BJ (cell line): ENCODE measurements around the gene AMER3. TPM values are rescaled to one million over a fixed set of nuclear protein-coding genes. Genes with fewer than 3 reads are reported as not detected.

Experiments used
- CTCF ChIA-PET: fragments of 350-600 bp; formaldehyde crosslinking; extraction: SDS; loops from one replicate; lab custom pipeline; 2021; ENCODE audit warnings: antibody characterized with exemption, inconsistent platforms; lab: Yijun Ruan, JAX
- POLR2A ChIA-PET: fragments of 300-600 bp; sonication (Branson Sonifier 250); formaldehyde crosslinking; extraction: SDS; loops from one replicate; lab custom pipeline; 2021; ENCODE audit warnings: antibody characterized with exemption; lab: Charles Lee
- DNase-seq: peaks from one replicate; pipeline ENCODE4 v3.0.0-alpha.2; 2011; ENCODE audit warnings: low read depth
- H3K27me3 ChIP-seq: 2 replicates; pipeline ENCODE4 v1.6.0; 2011; ENCODE audit warnings: low read length; ENCODE audit not compliant: control insufficient read depth, insufficient read depth
- H3K36me3 ChIP-seq: 2 replicates; pipeline ENCODE4 v1.5.1; 2011; ENCODE audit warnings: low read length; ENCODE audit not compliant: control insufficient read depth, insufficient read depth
- H3K4me3 ChIP-seq: 2 replicates; pipeline ENCODE4 v1.5.1; 2011; ENCODE audit warnings: low read depth, mild to moderate bottlenecking, control low read depth, low read length
- polyA plus RNA-seq: library from polyadenylated mRNA; depleted of rRNA; stranded (reverse); fragments of >200 nt; gene quantifications from 2 replicates; pipeline ENCODE4 v1.2.3, GENCODE V29; 2011
- TF ChIP-seq, protein P1 (sequence below): IDR thresholded peaks from 2 replicates; pipeline ENCODE4 v1.5.1; 2011; ENCODE audit warnings: low read depth, mild to moderate bottlenecking, control low read depth, inconsistent platforms, low read length, moderate library complexity; ENCODE audit not compliant: insufficient read depth

AMER3 gene
- polyA plus RNA-seq, 1 experiment = not detected

DNA sequence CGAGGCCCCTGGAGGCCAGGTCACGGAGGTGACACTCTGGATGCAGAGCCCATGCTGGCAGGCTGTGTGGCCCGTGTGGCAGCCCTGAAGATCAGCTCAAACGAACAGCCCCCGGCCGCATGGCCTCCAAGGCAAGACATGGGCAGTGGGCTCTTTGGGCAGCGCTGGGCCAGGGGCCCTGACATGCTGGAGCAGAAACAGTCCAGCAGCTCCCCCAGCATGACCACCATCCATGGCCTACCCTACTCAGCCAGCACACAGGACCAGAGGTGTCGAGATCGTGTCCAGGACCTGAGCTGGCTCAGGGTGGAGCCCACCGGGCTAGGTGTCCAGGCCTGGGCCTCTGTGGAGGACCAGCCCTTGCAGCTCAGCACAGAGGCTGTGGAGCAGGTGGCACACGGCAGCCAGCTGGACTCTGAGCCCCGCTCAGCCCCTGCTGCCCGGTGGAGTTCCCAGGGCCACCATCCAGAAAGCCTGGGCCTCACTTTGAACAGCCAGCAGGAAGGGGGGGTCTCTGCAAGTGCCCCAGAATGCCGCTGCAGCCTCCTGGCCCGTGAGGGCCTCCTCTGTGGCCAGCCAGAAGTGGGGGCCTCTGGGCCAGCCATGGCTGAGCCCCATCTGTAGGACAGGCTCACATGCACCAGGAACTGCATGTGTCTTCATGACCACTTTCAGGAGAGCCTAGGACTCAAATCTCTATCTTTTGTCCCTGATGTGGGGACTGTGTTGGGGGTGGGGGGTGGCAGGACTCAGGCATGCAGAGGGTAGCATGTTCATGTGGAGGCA lies 8.9 kb downstream of the AMER3 start:
- ChIA-PET POLR2A (no interaction called here), CTCF (interaction anchor here (0.8 kb wide), 1 partner anchor 30 kb away, joined by 3 read pairs; no protein-coding TSS in a partner anchor)
- no peak for DNase-seq

DNA sequence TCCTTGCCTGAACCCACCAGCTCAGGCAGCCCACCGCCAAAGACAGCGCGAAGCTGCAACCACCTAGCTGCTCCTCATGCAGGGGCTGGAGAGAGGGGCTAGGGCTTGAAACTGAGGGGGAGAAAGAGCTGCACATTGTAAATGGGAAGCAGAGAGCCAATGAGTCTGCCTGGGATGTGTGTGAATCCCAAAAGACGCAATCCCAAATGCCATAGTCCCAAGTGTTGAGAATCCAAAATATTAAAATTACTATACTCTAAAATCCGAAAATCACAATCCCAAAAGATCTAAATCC lies 9.4 kb downstream of the AMER3 start:
- no peaks in the 10 kb centered on the region for H3K27me3 ChIP-seq
- TF ChIP-seq, protein P1, sequence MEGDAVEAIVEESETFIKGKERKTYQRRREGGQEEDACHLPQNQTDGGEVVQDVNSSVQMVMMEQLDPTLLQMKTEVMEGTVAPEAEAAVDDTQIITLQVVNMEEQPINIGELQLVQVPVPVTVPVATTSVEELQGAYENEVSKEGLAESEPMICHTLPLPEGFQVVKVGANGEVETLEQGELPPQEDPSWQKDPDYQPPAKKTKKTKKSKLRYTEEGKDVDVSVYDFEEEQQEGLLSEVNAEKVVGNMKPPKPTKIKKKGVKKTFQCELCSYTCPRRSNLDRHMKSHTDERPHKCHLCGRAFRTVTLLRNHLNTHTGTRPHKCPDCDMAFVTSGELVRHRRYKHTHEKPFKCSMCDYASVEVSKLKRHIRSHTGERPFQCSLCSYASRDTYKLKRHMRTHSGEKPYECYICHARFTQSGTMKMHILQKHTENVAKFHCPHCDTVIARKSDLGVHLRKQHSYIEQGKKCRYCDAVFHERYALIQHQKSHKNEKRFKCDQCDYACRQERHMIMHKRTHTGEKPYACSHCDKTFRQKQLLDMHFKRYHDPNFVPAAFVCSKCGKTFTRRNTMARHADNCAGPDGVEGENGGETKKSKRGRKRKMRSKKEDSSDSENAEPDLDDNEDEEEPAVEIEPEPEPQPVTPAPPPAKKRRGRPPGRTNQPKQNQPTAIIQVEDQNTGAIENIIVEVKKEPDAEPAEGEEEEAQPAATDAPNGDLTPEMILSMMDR = no peak
- DNase-seq = no peak
- no peak overlapping the region for H3K4me3 ChIP-seq
- CTCF ChIA-PET = no interaction called here
- H3K36me3 ChIP-seq = no peaks in the 10 kb centered on the region
- POLR2A ChIA-PET = no interaction called here

More for the DNA sequence above, 8.9 kb downstream of the AMER3 start:
- no peaks in the 10 kb centered on the region for H3K27me3 ChIP-seq
- no peak overlapping the region for H3K4me3 ChIP-seq
- H3K36me3 ChIP-seq = no peaks in the 10 kb centered on the region
- TF ChIP-seq, protein P1 = no peak

DNA sequence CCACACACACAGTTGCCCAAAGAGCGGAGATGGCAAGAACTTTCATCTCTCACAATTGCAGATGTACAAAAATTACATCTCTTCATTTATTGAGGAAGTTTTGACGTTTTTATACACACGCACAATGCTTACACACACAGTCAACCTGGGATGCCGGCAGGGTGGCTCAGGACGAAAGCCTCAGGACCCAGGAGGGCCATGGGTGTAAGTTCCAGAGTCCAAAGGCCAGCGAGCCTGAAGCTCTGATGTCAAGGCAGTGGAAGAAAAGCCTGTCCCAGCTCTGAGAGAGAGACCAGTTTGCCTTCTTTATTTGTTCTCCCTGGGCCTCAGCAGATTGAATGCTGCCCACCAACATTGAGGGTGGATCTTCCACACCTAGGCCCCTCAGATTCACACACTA lies 10.1 kb downstream of the AMER3 start:
- CTCF ChIA-PET = no interaction called here
- TF ChIP-seq, protein P1 = no peak
- H3K36me3 ChIP-seq = no peaks in the 10 kb centered on the region
- H3K27me3 ChIP-seq = no peaks in the 10 kb centered on the region
- no peak overlapping the region for H3K4me3 ChIP-seq
- DNase-seq = no peak
- POLR2A ChIA-PET = no interaction called here

DNA sequence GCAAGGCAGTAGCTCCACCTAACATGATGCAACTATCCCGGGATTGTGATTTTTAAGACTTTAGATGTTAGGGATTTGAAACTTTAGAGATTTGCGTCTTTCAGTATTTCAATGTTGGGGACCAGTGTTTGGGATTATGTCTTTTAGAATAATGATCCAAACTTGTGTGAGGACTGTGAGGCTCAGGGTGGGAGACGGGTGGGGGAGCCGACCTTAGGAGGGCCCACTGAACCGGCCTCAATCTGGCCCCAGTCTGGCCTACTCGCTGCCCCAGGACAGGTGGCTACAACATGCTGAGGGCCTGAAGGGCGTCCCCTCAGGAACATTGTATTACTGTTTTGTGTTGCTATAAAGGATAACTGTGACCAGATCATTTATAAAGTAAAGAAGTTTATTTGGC lies 10.7 kb downstream of the AMER3 start:
- DNase-seq = no peak
- CTCF ChIA-PET = no interaction called here

DNA sequence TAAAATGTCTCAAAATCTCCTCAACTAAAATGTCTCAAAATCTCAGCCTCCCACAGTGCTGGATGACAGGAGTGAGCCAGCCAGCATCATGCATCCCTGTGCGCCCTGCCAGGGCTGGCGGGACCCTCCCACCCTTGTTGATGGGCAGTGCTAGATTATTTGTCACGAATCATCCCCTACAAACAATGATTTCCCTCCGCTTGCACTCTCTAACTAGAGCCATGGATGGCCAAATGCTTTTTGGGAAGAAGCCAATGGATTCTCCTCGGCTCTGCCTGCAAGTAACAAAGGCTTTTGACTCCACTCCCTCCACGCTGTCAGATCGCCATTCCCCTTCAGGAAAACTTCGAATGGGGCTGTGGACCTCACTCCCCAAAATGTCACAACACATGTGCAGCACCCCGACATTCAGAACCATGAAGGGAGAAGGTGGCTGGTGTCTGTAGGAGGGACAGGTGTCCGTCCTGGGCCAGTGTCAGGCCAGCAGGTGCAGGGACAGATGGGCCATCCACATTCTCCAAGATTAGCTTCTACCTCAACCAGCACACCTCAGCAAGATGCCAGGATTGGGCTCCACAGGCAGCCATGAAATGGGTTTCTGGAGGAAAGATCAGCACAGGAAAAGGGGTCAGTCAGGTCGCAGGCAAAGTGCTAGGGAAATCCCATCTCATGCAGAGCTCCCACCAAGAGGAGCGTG lies 11.5 kb downstream of the AMER3 start:
- no peak for DNase-seq
- ChIA-PET POLR2A (no interaction called here), CTCF (no interaction called here)
- Histone ChIP-seq H3K36me3 (no peaks in the 10 kb centered on the region), H3K4me3 (no peak overlapping the region), H3K27me3 (no peaks in the 10 kb centered on the region)
- TF ChIP-seq, protein P1 = no peak

More for the DNA sequence above, 10.7 kb downstream of the AMER3 start:
- TF ChIP-seq, protein P1 = no peak
- Histone ChIP-seq H3K36me3 (no peaks in the 10 kb centered on the region), H3K27me3 (no peaks in the 10 kb centered on the region), H3K4me3 (no peak overlapping the region)
- POLR2A ChIA-PET = no interaction called here
